Cardiac fibroblast (primary cell): ENCODE results near the gene OSBPL5.
A peak's percentile ranks its signal among the peaks of the same experiment; 100 is the strongest.

Experiments used
- DNase-seq, 2 donors: peaks; one replicate each; pipeline versions ENCODE4 v3.0.0 to v3.0.0-alpha.2; 2010; ENCODE audit warnings: low read depth in 2 of 2
- H3K4me3 ChIP-seq, 2 donors: replicated peaks in 1 of 2; 1 replicate in 1 of 2; 2 replicates in 1 of 2; pipeline ENCODE4 v1.5.1; 2011; ENCODE audit warnings: low read depth in 2 of 2, low read length in 2 of 2, mild to moderate bottlenecking in 2 of 2, moderate library complexity in 1 of 2
- CTCF ChIP-seq: IDR thresholded peaks from one replicate; pipeline ENCODE4 v1.5.1; 2011; ENCODE audit warnings: low read depth, mild to moderate bottlenecking, low read length, inconsistent platforms

The OSBPL5 gene

DNA sequence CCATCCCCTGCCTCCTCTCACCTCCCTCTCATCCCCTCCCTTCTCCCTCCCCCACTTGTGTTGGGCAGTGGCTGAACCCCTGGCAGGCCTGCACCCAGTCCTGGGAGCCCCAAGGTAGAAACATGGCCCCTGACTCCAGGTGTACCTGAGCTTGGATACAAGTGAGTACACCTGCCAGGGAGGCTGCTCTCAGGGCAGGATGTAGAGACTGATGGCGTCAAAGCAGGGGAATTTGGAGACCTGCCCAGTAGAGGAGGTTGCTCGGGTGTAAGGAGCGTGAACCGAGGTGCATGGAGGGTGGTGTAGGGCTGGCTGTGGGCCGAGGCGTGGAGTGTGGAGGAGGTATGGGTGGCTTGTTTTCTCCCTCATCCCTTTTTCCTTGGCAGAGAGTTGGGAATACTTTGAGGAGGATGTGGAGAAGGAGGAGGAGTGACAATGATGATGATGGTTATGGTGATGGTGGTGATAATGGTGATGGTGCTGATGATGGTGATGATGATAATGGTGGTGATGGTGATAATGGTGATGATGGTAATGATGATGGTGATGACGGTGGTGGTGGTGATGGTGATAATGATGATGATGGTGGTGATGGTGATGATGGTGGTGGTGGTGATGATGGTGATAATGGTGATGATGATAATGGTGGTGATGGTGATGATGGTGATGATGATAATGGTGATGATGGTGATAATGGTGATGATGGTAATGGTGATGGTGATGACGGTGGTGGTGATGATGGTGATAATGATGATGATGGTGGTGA lies 41.2 kb upstream of the OSBPL5 start:
- DNase-seq, result no peak
- H3K4me3 ChIP-seq, result no peak overlapping the region
- no peak for TF ChIP-seq CTCF

DNA sequence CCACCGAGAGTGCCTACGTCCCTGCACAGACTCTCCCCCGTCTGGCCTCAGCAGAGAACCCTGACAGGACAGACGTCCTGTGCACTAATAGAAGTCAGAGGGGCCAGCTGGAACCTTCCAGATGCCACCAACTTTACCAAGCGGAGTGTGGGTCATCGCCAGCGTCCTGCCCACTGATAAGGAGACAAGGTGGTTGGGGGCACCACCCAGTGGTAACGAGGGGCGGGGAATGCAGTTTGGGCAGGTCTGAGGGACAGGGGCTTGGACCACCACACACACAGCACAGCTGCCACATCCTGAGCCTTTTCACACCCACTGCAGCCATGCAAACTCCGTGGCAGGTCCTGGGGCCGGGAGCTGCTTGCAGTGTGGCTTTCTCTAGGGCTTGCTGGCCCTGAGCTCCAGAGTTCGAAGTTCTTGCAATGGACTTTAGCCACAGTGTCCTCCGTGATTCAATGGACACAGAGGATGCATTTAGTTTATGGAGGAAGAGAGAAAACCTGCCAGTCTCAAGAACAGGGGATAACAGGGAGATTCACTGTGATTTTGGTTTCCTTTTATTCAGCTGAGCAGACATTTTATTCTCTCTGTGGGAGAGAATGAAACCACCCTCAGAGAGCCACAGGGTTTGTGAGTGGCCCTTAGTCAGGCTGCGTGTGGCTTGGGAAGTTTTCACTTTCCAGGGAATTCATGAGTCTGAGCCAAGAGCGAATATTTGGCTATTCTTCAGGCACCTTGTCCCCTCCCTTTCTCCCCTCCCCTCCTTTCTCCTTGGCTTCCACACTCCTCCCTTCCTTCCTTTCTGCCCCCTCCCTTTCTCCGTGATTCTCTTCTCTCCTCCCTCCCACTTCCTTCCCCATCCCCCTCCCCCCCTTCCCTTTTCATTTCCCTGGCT lies 40.4 kb upstream of the OSBPL5 start:
- peak in 1 of 2 donors; percentile 40 for DNase-seq
- no peak for TF ChIP-seq CTCF
- H3K4me3 ChIP-seq, result no peak overlapping the region

DNA sequence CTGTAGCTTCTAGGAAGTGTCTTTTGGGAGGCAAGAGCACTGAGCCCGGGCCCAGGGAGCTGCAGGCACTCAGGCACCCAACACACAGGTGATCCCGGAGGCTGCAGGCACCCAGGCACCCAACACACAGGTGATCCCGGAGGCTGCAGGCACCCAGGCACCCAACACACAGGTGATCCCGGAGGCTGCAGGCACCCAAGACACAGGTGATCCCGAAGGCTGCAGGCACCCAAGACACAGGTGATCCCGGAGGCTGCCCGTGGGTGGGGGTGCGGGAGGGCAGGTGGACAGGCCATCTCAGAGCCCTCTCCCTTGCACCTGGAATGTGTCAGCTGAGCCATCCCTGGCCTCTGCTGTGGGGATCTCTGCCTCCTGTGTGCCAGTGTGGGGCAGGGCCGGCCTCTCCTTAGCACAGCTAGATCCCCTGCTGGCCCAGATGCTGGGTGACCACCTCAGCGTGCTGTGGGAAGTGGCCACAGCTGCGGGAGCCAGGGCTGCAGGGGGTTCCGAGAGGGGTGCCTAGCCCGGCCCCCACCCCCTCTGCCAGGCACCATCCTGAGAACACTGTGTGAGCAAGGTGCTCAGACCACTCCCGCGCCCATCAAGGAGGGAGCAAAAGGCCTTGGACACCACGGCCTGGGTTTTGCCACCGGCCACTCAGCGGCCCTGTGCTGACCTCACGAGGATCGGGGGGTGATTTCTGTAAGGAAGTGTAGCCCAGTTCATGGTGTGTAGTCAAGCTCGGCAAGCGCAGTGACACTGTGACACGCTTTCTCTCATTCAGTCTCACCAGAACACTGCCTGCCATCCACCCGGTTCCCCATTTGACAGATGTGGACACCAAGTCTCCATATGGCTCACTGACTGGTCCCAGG lies 39.3 kb upstream of the OSBPL5 start:
- no peak overlapping the region for H3K4me3 ChIP-seq
- DNase-seq, result no peak
- no peak for TF ChIP-seq CTCF

DNA sequence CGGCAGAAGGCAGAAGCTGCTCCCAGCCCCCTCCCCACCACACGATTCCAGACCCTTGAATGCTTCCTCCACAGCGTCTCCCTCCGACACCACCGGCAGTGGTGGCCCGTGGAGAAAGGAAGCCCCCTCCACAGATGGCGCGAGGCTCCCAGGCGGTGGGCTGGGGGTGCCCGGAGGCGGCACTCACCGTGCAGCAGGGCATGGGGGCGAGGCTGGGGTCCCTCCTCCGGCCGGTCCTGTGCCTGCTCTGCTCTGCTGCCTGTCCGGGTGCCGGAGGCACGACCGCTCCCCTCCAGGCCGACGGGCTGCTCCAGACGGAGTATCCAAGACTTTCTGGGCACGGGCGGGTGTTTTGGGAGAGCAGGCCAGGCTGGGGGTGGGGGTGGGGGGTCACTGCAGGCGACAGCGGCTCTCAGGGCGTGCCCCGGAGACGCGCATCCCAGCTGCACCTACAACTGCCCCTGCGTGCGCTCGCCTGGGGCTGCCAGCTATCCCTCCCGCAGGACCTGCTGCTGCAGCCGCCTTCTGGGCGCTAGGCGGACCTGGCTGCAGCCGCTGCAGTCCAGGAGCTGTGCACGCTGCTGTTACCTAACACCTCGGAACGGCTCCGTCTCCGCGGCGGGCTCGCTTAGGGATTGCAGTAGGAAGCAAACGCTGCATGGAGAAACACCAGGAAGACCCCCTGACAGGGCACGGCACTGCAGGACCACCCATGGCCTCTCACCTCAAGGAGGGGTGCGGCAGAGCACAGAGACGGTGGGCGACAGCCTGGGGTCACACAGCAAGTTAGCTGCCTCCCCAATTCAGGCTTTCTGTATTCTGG lies 38.3 kb upstream of the OSBPL5 start:
- H3K4me3 ChIP-seq, result no peak overlapping the region
- peak in 1 of 2 donors; percentile 13 for DNase-seq
- TF ChIP-seq CTCF, result no peak

DNA sequence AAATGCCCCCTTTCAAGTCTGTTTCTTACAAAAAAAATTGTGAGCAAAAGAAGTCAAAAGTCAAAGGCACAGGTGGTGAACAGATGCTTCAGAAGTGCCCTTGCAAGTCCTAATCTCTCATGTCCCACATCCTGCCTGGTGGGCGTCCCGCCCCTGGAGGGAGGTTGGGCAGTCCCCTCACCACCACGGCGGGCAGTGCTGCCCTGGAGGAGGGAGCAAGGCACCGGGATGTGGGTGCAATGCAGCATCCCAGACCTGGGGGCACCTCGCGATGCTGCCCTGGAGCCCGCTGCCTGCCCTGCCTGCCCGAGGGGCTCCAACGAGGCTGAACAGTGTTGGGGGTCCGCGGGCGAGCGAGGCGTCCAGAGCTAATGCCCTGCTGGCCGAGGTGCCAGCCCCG lies 37.6 kb upstream of the OSBPL5 start:
- no peak overlapping the region for H3K4me3 ChIP-seq
- TF ChIP-seq CTCF, result no peak
- no peak for DNase-seq

DNA sequence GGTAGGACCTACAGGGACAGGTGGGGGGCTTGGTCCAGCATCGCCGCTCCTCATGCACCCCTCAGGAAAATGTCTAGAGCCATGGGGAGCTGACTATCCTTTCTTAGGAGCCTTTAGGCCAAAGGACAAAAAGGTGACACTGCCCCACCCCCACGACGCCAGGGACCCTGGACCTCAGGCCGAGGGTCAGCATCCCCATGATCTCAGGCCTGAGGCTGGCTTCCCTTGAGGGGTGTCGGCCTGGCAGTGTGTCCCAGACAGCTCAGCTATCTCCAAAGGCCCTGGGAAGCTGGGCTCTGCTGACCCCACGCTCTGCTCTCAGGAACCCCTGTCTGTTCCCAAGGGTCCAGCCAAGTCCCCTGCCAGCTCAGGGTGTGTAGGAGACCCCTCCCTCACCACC lies 37.2 kb upstream of the OSBPL5 start:
- no peak overlapping the region for H3K4me3 ChIP-seq
- no peak for TF ChIP-seq CTCF
- no peak for DNase-seq
